H1 (cell line): ENCODE results near the gene SENP1. TPM values are rescaled to one million over a fixed set of nuclear protein-coding genes. Genes with fewer than 3 reads are reported as not detected.

Source experiments
- EZH2 ChIP-seq: fragments of 200-600 bp; sonication (generic); IDR thresholded peaks from 2 replicates; pipeline ENCODE4 v1.7.1; 2012; ENCODE audit warnings: low read depth, mild to moderate bottlenecking, moderate library complexity, low read length, inconsistent platforms; ENCODE audit not compliant: severe bottlenecking
- MAX ChIP-seq: IDR thresholded peaks from 2 replicates; pipeline ENCODE4 v1.6.1; 2012; ENCODE audit warnings: inconsistent platforms
- PHF8 ChIP-seq: fragments of 200-600 bp; sonication (generic); conservative IDR thresholded peaks from 2 replicates; pipeline ENCODE4 v1.7.1; 2012; ENCODE audit warnings: low read depth, mild to moderate bottlenecking, inconsistent platforms, low read length, moderate library complexity
- polyA plus RNA-seq, 7 experiments: library from polyadenylated mRNA; depleted of rRNA in 3 of 7; stranded (reverse) in 5 of 7; unstranded in 2 of 7; fragments of >200 nt in 5 of 7; fragments of 200-250 nt in 2 of 7; gene quantifications; 1 replicate in 5 of 7; 2 replicates in 1 of 7; 4 replicates in 1 of 7; pipeline versions ENCODE4 v1.2.1 to v1.2.3, GENCODE V29; 2011 to 2013; ENCODE audit warnings: missing spikeins in 2 of 7, mixed read lengths in 2 of 7
- total RNA-seq: library from RNA; stranded (reverse); fragmentation: NEBNext Ultra II Directional; extraction: Animal tissue kit (Norgen Biotek cat#: 25700); gene quantifications from 2 replicates; pipeline ENCODE4 v1.2.1, GENCODE V29; 2021

Gene SENP1
- total and polyA plus RNA-seq, 2 of the 8 experiments (the other 6 are each of a cell fraction or from before 2014, with no cell fraction given): 14.2 to 31.5 TPM

GRCh38 chr12:48121522-48121921 lies 15.6 kb upstream of the SENP1 start (continued):
- TF ChIP-seq EZH2 (no peak), MAX (no peak), PHF8 (no peak)
- TF ChIP-seq, all 59 proteins: peak for 0
